ENCODE data around the gene STXBP5L. TPM values are rescaled to one million over a fixed set of nuclear protein-coding genes. Genes with fewer than 3 reads are reported as not detected.
"Not testable (repeated sequence)": the region's sequence is repeated elsewhere in the genome, so short reads cannot be mapped to it uniquely, and the experiment has no call there.

Gene STXBP5L
- total RNA-seq, 2 donors from 2014 or later, result 0.07 TPM; not detected in 1

DNA sequence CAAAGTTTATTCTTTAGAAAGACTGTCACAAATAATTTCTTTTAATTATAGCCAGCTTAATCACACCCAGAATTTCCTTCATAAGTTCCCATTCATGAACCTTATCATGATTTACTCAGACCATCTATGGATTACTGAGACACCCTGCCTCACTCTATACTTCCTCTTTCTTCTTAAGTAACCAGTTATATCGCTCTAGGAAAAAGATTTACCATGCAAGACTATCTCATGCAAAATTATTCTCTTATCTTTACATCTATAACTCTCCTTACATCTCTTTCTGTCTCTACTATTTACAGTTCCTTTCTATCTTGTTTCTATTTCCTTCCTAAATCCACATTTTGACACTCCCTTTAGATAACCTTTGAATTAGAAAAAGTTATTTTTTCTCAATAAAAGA lies 321.0 kb downstream of the STXBP5L start:
- Histone ChIP-seq H3K36me3 (no peaks in the 10 kb centered on the region), H3K9me3 (no peaks in the 10 kb centered on the region)

DNA sequence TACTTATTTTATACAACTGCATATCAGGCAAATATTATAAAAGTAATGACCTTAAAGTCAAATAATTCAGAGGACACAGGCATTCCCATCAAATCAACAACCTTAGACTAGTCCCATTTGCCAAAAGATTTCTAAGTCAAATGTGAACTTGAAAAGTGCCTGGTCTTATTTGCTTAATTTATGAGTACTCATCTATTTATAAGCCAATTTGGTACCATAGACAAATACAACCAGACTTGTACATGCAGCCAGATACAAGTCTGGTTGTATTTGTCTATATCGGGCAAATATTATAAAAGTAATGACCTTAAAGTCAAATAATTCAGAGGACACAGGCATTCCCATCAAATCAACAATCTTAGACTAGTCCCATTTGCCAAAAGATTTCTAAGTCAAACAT lies 322.2 kb downstream of the STXBP5L start:
- not testable (repeated sequence) for H3K36me3 ChIP-seq; DNase-seq (ENCODE audit: low spot score); H3K27ac ChIP-seq; H3K9me3 ChIP-seq; H3K27me3 ChIP-seq (replicated peaks; ENCODE audit: insufficient read depth); H3K4me3 ChIP-seq; H3K4me1 ChIP-seq (ENCODE audit: control insufficient read depth in 1 of 2, low read depth in 2 of 2); ATAC-seq (ENCODE audit: insufficient number of reproducible peaks, low FRiP score, low read depth)

More for the DNA sequence above, 321.0 kb downstream of the STXBP5L start:
- Histone ChIP-seq H3K27me3 (replicated peaks; ENCODE audit: insufficient read depth) (no peaks in the 10 kb centered on the region), H3K27ac (no peak overlapping the region), H3K4me3 (no peak overlapping the region), H3K4me1 (ENCODE audit: control insufficient read depth in 1 of 2, low read depth in 2 of 2) (no peaks in the 10 kb centered on the region)
- TF ChIP-seq, protein P1, sequence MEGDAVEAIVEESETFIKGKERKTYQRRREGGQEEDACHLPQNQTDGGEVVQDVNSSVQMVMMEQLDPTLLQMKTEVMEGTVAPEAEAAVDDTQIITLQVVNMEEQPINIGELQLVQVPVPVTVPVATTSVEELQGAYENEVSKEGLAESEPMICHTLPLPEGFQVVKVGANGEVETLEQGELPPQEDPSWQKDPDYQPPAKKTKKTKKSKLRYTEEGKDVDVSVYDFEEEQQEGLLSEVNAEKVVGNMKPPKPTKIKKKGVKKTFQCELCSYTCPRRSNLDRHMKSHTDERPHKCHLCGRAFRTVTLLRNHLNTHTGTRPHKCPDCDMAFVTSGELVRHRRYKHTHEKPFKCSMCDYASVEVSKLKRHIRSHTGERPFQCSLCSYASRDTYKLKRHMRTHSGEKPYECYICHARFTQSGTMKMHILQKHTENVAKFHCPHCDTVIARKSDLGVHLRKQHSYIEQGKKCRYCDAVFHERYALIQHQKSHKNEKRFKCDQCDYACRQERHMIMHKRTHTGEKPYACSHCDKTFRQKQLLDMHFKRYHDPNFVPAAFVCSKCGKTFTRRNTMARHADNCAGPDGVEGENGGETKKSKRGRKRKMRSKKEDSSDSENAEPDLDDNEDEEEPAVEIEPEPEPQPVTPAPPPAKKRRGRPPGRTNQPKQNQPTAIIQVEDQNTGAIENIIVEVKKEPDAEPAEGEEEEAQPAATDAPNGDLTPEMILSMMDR (IDR thresholded peaks at IDR 0.05), result no peak
- ATAC-seq (ENCODE audit: insufficient number of reproducible peaks, low FRiP score, low read depth), result no peak
- DNase-seq (ENCODE audit: low spot score), result no peak

DNA sequence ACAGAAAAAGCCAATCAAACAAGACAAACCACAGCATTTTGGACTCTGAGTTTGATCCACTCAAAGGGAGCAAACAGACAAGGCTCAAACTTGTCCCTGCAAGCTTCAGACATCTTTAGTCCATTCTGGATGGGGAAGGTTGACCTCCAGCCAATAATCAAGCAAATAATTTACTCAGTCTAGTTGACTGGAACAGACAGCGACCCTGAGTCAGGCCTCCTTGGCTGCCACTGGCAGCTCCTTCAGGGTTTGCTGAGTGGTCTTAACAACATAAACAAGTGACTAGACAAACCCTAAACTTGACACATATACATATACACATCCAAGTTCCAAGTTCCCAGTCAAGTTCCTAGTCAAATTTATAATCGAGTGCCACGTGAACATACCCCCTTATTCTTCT lies 323.9 kb downstream of the STXBP5L start:
- TF ChIP-seq, protein P1 (IDR thresholded peaks at IDR 0.05), result no peak
- DNase-seq (ENCODE audit: low spot score) (no peak), ATAC-seq (ENCODE audit: insufficient number of reproducible peaks, low FRiP score, low read depth) (no peak)
- no peaks in the 10 kb centered on the region for H3K27me3 ChIP-seq (replicated peaks; ENCODE audit: insufficient read depth)
- no peaks in the 10 kb centered on the region for H3K9me3 ChIP-seq
- H3K4me3 ChIP-seq, result no peak overlapping the region
- H3K27ac ChIP-seq, result no peak overlapping the region
- H3K4me1 ChIP-seq (ENCODE audit: control insufficient read depth in 1 of 2, low read depth in 2 of 2), result no peaks in the 10 kb centered on the region
- H3K36me3 ChIP-seq, result no peaks in the 10 kb centered on the region

DNA sequence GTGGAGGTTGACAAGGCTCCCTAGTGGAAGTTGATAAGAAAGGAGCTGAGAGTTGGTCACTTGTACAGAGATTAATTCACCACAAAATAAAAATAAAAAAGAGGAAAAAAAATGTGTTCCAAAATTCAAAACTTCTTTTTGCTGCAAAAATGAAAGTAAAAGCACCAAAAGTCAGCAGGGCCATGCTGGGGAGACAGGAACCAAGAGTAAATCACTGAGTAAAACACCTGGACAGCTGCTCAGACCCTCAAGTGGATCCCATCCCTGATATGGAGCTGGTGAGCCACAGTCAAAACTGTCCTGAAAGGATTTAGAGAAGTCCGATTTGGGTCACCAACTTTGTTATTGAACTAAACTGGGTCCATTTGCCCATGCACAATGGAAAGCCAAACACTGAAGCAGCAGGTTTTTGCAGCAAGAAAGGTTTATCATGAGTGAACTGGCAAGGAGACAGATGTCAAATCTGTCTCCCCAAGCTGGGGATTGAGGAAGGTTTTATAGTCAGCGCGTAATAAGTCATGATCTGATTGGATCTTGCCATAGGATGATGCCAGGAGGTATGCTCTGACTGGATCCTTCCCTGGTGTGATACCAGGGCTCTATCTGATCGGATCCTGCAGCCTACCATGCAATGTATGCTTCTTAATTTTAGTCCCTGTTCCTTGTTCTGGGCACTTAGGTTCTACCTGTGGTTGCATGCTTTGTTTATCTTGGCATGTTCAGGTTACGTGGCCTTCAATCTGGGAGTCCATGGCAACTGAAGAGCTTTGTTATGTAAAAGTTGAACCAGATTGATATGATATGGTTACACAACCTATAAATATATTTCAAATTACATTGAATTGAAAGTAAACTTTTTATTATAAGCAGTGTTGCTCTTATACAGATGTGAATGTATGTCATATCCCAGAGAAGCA lies 324.6 kb downstream of the STXBP5L start:
- Histone ChIP-seq H3K27me3 (replicated peaks; ENCODE audit: insufficient read depth) (no peaks in the 10 kb centered on the region), H3K4me3 (no peak overlapping the region), H3K36me3 (no peaks in the 10 kb centered on the region), H3K4me1 (ENCODE audit: control insufficient read depth in 1 of 2, low read depth in 2 of 2) (no peaks in the 10 kb centered on the region), H3K9me3 (no peaks in the 10 kb centered on the region), H3K27ac (no peak overlapping the region)
- TF ChIP-seq, protein P1 (IDR thresholded peaks at IDR 0.05), result no peak
- DNase-seq (ENCODE audit: low spot score) (no peak), ATAC-seq (ENCODE audit: insufficient number of reproducible peaks, low FRiP score, low read depth) (no peak)

- H3K27me3 ChIP-seq (replicated peaks; ENCODE audit: insufficient read depth), result no peaks in the 10 kb centered on the region
- peaks cover 0 to 9% of the 10 kb centered on the region in 2 donors for H3K4me1 ChIP-seq (ENCODE audit: control insufficient read depth in 1 of 2, low read depth in 2 of 2)
- TF ChIP-seq, protein P1 (IDR thresholded peaks at IDR 0.05), result no peak
- no peaks in the 10 kb centered on the region for H3K9me3 ChIP-seq
- DNase-seq (ENCODE audit: low spot score), result no peak
- peak overlapping the region in 1 of 2 donors; percentile 27 for H3K27ac ChIP-seq
- H3K4me3 ChIP-seq, result no peak overlapping the region
- H3K36me3 ChIP-seq, result no peaks in the 10 kb centered on the region
- ATAC-seq (ENCODE audit: insufficient number of reproducible peaks, low FRiP score, low read depth), result no peak
Measured at GRCh38 chr3:121243208-121243607, 335.2 kb downstream of the STXBP5L start.

Data from thoracic aorta (tissue), 2 donors.